ENCODE data around the gene EXOG.

Gene EXOG, protein sequence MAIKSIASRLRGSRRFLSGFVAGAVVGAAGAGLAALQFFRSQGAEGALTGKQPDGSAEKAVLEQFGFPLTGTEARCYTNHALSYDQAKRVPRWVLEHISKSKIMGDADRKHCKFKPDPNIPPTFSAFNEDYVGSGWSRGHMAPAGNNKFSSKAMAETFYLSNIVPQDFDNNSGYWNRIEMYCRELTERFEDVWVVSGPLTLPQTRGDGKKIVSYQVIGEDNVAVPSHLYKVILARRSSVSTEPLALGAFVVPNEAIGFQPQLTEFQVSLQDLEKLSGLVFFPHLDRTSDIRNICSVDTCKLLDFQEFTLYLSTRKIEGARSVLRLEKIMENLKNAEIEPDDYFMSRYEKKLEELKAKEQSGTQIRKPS

DNA sequence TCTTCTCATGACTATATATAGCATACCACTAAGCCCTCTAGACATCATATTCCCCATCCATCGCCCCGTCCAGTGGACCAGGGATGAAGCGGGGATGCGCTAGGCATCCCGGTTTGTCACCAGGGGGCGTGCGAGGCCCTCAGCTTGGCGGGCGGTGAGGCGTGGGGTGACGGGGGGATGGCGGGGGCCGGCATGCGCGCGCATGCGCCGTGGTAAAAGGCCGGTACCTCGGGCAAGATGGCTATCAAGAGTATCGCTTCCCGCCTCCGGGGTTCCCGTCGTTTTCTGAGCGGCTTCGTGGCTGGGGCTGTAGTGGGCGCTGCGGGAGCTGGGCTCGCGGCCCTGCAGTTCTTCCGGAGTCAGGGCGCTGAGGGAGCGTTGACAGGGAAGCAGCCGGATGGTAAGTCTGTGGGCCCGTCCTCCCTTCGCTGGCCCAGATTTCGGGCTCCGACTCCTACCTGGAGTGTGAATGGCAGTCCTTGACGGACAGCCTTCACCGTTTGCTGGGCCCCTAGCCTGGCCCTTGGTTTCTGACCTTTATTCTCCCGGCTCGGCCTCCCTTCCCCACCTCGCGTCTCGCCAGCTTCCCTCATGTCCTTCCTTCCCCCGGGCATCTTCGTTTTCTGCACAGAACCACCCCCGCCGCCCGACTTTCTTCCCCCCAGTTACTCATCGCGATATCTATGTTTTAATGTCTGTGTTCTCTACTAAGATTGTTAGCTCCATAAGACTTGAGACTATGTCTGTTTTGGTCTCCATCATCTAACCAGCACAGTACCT is at the start of gene EXOG:
TSS of gene EXOG (plus strand) at position 210 of the 780 bp plus-strand sequence. CDS start at position 238, 28 bp downstream.
- DNase-seq, result peak; percentile 95

DNA sequence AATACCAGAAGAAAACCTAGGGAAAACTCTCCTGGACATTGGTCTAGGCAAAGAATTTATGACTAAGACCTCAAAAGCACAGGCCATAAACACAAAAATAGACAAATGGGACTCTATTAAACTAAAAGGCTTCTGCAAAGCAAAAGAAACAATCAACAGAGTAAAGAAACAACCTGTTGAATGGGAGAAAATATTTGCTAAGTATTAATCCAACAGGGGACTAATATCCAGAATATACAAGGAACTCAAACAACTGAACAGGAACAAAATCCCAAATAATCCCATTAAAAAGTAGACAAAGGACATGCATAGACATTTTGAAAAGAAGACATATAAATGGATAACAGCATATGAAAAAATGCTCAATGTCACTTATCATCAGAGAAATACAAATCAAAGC is 49.3 kb upstream of the EXOG start:
- no peak for DNase-seq

DNA sequence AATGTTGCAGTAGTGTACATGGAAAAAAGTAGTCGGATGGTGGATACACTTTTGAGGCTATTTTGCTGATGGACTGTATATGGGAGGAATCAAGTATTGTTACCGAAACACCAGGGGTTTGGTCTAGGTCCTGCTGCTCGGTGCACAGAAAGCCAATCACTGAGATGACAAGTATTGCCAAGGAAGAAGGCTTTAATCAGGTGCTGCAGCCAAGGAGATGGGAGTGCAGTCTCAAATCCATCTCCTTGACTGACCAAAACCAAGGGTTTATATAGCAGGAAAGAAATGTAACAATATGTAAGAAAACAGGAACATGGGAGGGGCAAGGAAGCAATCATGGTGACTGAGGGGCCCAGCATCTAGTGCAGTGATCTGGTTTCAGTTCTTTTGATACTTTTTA is 45.3 kb upstream of the EXOG start:
- no peak for DNase-seq

DNA sequence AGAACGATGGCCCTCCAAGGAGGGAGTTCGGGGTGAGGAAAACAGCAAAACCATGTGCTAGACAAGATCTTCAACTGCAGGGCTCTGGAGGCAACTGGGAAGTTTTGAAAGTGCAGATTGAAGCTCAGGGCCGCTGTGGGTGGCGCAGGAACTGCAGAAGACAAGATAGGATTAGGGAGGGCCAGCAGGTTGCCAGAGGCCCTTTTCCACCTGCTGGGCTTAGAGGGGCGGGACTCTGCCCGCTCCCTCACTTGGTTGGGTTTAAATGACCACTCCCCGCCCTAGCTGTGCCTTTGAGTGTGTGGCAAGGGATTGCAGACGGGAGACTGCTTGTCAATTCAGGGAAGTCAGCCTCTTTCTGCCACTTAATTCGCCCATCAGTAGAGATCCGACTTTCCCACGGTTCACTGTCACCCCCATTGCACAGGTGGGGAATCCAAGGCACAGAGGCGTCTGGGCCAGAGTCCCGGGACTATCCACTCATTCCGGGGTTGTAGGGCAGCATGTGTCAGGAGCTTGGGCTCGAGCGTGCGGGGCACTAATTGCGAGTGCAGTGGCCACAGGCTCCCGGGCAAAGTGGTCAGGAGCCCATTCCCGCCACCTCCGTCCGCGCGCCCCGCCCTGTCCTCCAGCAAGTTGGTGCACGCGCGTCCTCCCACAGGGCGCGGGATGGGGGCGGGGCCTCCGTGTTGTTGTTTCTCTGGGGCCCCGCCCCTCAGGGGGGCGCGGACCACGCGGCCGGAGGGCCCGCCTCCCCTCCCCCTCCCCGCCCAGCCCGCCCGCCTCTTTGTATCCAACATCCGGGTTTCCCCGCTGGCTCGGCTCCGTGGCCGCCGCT is 42.8 kb upstream of the EXOG start, which contains the start of gene ACVR2B:
TSS of gene ACVR2B (plus strand) at position 816 of the 838 bp plus-strand sequence. CDS start 433 bp downstream, outside the sequence.
- peak; percentile 90 for DNase-seq

DNA sequence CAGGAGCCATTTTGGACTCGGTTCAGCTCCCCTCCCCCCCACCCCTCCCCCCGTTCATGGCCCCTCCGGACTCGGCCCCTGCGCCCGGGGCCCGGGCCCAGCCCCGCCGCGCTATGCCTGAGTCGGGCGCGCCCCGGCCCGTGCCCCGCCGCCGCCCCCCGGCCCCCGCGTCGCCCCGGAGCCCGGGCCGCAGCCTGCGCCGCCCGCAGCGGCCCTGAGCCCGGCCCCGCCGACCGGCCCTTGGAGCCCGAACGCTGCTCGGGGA is 42.3 kb upstream of the EXOG start:
- DNase-seq, result no peak

DNA sequence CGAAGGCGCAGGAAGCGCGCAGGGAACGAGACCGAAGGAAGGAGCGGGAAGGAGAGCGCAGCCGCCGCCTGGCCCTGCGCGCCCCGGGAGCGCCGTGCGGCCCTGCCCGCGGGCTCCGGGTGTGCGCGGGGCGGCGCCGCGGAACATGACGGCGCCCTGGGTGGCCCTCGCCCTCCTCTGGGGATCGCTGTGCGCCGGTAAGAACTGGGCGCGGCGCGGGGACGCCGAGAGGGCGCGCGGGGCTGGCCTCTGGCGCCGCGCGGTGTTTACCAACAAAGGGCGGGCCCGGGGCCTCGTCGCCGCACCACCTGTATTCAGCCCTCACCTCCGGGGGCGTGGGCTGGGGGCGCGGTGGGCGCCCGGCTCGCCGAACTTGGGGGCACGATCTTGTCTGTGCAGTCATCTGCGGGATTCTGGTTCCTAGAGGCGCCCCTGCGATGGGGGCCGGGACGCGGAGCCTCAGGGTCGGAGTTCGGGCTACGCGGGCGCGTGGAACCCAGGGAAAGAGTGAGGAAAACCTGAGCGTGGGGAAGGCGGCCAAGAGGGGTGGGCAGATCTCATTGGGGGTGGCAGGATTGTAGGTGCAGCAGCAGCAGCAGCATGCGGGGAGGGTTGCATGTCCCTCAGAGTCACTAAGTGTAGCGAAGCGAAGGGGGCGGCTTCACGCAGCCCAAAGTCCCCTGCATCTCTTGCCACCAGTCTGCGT is 41.8 kb upstream of the EXOG start:
- peak; percentile 59 for DNase-seq

DNA sequence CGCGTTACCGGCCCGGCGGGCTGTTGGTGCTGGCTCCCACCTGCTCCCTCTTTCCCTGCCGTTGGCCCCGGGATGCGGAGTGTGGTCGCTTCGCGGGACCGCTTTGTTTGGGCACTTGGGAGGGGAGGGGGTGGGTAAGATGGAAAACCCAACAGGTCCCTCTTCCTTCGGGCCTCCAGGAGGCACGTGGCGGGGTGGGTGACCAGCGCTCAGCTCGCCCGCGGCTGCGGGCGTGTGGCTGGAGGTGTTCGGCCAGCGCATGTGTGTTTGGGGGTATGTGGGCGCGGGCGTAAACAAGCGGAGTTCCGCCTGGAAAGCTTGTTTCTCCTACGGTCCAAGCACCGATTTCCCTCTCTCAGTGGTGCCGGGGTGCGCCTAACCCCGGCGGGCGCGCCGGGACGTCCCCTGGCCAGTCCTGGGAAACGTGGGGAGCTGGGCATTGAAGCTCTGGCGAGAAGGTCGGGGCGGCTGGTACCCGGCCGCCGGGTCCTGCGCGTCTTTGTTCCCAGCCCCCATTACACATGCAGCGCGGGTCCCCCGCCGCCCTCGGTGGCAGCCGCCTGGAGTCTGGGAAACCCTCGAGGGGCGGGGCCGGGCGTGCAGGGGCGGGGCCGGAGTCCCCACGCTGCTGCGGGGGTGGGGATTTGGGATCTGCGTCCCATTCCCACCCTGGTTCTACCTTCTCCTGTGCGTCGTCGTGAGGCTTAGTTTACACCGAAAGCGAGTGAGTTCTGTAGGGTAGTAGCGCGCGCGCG is 41.1 kb upstream of the EXOG start:
- peak; percentile 55 for DNase-seq

DNA sequence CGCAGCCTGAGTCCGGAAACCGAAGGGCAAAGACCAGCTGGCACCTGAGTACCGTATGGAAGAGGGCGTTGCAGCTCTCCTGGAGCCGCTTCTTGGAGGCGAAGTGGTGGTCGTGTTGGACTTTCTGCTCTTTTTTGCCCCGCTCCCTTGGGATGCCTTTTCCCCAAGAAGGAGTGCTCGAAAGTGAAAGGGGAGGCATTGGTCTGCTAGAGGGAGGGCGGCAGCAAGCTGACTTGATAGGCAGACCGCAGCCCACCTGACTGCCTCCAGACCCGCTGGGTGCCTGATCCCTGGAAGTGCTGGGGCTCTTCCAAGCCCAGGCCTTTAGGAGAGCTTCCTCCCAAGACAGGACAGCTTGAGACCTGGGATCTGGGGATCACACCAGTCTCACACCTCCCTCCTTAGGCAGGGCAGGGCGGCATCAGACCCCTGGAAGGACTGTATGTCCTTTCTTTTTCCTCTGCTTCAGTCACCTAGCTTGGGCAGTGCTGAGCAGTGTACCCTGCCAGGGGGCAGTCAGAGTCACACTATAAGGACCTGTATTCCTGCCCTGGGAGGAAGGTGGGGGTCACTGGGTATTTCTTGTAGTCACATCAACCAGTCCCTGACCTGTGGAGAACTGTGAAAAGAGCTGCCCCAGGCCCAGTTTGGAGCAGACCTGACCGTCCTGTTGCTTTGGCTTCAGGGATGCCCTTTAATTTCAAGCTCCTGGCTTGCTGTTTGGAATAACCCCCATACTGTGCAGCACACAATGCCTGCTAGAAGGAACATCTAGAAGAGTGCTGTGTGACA is 40.3 kb upstream of the EXOG start:
- no peak for DNase-seq

DNA sequence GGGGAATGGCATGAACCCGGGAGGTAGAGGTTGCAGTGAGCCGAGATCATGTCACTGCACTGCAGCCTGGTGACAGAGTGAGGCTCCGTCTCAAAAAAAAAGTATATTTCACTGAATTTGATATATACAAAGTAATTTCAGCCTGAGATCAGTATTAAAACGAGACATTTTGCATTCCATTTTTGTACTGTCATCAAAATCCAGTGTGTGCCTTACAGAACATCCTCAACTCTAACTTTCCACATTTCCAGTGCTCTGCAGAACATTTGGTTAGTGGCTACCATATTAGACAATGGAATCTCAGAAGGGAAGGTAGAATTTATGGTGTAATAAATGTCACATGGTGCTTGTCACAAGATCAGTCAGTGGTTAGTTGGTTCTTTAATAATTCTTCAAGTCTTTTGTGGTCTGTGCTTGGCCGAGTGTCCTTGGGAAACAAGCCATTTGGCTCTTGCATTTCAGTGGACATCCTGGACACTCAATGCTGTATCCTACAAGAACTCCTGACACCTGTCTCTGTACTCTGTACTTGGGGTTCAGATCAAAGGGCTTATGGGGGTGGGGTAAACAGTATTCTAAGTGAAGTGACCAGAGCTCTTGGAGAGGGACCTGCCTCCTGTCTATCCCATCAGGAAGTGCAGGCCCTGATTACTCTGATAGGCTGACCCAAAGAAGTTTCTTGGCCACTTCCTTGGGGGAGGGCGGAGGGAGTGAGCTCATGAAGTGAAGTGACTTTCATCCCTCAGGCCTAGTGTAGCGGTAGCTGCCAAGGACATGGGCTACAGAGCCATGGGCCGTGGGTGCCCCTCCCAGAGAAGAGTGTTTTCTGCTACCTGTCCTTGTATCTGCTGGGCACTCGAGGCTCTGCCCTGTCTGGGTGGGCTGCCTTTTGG is 38.8 kb upstream of the EXOG start:
- no peak for DNase-seq

DNA sequence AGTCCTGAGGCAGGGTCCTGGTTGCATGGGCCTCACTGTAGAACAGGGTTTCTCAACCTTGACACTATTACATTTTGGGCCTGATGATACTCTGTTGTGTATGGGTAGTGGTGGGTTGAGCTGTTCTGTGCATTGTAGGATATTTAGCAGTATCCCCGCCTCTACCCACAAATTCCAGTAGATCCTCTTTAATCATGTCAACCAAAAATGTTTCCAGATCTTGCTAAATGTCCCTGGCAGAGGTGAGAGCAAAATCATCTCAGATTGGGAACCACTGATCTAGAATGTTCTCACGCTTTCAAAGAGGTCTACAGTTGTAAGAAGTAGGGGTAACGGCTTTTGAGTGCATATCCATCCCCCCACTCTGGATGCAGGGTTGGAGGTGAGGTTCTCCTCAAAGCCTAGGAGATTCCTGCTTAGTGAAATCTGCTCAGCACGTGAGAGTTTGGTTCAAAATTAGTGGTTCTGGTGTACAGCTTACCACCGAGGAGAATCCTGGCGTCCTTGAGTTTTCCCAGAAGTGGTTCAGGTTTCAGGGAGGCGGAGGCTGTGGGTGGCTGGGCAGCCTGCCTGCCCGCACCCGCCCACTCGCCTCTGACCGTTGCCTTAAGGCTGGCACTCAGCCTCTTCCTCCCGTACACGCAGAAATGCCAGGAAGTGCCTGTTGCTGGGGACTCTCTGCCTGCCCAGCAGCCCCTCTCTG is 37.2 kb upstream of the EXOG start:
- DNase-seq, result no peak

DNA sequence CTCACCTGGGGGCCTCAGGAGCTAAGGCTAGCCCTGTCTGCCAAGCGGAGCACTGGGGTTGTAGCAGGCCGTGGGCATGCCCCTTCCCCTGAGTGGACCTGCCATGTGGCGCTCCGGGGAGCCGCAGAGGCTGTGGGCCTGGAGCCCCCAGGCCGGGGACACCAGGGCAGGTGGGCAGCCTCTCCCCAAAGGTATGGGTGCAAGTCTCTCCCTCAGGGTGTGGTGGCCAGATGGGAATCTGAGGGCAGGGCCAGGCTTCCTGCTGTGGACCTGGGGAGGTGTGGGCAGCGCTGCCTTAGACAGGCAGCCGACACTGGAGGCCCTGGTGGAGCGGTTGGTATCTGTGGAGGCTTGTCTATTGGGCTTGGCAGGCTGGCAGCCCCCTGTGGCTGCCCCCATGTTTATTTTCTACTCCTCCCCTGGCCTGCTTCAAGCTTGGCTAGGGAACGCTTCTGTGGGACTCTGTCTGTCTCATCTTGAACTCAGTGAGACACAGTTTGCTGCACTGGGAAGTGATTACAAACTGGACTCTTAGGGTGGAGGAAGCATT is 36.6 kb upstream of the EXOG start:
- no peak for DNase-seq

DNA sequence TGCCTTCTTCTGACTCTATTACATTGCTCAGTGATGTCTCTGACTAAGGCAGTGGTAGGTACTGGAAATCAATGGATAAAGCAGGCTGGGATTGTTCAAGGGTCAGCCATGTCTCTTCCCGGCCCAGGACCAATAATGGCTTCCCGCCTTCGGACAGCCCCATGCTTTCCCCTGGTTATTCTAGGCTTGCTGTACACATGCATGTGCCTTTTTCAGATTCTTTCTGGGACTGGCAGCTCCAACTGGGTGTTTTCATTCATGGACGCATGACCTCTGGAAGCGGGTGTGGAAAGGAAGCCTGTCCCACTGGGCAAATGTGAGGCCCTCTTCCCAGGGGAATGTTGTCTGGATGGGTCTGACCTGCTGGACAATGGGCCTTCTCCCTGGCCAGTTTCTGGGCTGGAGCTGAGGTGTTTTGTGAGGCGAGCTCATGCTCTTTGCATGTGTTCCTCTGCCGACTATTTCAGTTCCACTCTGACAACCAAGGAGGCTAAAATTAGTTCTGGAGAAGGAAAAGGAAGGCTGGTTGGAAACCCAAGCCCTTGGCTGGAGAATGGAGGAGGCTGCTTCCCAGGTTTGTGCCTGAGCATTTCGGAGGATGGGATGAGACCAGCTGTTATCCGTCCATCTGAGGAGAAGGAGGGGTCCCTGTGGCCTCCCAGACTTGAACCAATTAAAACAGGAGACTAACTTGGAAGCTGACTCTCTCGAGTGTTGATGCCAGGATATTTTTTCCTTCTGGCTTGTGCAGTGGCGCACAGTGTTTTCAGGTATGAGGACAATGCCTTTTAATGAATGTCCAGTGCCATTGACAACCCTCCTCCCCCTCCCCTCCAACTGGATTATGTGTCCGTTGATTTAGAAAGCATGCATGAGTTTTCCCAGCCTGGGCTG is 35.5 kb upstream of the EXOG start:
- DNase-seq, result no peak

DNA sequence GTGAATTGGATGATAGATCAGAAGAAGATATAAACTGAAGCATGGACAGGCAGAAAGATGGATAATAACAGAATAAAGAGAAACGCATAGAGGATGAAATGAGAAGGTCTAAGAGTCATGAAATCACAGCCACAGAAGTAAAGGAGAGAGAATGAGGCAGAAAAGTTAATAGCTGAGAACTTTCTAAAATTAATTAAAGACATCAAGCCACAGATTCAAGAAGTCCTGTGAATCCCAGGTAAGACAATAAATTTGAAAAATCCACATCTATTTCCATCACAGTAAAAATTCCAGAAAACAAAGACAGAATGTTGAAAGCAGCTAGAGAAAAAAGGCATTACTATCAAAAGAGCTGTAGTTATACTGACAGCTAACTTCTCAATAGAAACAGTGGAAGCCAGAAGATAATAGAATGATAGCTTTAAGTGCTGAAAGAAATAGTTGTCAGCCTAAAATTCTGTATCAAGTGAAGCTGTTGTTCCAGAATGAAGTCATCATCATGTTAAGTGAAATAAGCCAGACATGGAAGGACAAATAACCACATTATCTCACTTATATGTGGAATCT is 30.5 kb upstream of the EXOG start:
- no peak for DNase-seq

DNA sequence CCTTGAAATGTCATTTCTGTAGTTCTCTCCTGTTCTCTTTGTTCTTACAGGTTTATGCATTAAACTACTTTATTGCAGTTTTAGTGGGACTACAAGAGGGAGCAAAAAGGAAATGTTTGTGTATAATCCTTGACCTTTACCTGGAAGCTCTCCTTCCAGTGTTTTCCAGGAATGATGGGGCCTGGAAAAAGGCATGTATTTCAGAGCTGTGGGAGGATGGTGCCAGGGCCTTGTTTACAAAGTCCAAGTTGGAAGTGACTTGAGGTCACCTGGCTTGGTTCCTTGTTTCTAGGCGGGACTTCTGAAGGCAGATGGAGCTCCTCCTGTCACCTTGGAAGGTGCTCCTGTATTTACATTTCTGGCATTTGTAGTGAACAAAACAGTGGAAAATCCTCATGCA is 27.4 kb upstream of the EXOG start:
- no peak for DNase-seq

DNA sequence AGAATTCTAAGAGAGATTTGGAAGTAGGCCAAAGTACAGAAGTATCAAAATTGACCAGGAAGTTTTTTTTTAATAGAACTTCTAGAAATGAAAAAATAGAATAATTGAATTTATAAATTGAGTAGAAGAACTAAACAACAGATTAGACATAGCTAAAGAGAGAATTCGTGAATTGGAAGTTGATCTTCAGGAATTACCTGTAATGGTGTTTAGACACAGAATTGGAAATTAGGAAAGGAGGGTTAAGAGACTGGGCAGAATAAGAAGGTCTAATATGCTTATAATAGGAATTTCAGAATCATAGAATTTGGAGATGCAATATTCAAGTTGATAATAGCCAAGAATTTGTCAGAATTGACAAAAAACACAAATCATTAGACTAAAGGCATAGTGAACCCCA is 26.3 kb upstream of the EXOG start:
- DNase-seq, result no peak

DNA sequence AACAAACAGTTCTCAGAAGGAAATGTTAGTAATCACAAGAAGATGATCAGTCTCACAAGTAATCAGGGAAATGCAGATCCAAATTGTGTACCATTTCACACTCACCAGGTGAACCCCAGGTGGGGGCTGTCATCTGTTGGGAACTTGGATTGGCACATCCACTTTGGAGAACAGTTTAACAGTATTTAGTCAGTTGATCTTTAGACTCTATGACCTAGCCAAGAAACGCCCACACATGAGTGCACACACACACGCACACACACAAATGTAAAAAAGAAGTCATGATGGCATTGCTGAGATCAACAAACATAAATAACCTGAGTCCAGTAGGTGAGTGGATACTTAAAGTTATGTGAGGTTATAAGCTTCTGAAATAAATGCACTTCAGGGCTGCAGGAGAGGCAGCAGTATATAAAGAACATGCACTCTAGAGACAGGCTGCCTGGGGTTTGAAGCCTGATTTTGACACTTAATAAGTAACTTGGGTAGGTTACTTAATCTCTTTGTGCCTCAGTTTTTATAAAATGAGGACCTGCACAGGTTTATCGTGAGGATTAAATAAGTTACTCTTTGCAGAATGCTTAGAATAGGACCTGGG is 24.8 kb upstream of the EXOG start:
- no peak for DNase-seq

DNA sequence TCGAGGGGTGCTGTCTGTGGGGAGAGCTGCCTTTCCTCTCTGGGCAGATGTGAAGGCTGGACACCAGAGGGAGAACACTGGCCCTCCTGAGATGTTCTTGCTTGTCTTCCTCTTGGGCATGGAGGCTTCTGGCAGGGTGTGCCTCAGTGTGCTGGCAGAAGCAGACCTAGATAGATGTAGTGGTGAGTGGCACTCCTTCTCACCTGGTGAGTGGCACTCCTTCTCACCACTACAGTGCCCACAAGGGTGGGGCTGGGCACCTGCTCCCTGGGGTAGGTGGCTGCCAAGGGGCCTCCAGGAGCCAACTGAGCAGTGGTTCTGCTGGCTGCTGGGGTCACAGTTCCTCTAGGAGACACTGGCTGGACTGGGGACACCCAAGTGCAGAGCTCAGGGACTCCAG is 23.8 kb upstream of the EXOG start:
- DNase-seq, result no peak
